HG02610 (cell line): ENCODE measurements around the gene NTRK3.

Experiments used
- ATAC-seq: cut with Tn5 transposase; IDR thresholded peaks from one replicate; pipeline ENCODE4 v1.9.1; 2021; ENCODE audit warnings: mild to moderate bottlenecking, moderate library complexity; ENCODE audit not compliant: unreplicated experiment

NTRK3 gene

GRCh38 chr15:88258093-88258641 lies 1.6 kb upstream of the NTRK3 start:
- no peak for ATAC-seq

- no peak for ATAC-seq
Observed at GRCh38 chr15:88257311-88258092, 963 bp upstream of the NTRK3 start.

GRCh38 chr15:88255484-88256278 lies 858 bp downstream of the NTRK3 start:
- no peak for ATAC-seq

GRCh38 chr15:88255087-88255483 lies 1.5 kb downstream of the NTRK3 start:
- ATAC-seq, result no peak

DNA sequence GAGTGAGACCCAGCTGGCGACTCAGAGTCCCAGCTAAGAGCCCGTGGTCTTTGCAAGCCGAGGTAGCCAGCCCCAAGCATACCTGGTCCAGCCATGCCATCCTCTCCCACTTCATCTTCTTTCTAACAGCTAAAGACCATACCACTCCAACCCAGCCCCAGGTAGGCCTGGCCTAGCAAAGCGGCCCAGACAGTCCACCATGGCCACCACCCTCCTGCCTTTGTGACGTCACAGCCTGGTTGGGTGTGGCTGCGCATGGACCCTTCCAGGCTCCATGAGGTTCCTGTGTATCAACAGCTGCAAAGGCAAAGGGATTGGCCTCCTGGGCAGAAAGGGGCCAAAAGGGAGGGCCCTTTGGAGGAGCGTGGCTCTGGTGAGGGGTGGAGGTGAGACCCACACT lies 4.1 kb downstream of the NTRK3 start:
- ATAC-seq, result no peak

- ATAC-seq, result no peak
Observed at GRCh38 chr15:88250826-88251225, 5.7 kb downstream of the NTRK3 start.

- ATAC-seq, result no peak
Observed at GRCh38 chr15:88249220-88249619, 7.3 kb downstream of the NTRK3 start.

DNA sequence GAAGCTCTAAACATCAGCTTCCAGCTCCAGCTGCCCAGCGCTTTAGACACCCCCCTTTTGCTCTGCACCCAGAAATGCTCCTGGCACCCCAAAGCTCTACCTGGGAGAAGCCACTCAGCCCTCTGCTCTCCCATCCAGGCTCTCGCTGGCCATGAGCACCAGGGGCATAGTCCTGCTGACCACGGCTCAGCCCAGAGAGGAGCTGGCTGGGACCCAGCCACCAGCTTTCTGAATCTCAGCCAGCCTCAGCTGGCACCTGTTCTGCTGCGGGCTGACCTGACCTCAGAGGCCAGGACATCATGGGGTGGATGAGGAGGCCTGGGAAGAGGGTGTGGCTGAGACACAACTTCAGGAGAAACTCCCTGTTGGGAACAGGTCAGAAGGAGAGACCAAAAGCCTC lies 8.6 kb downstream of the NTRK3 start:
- no peak for ATAC-seq

- peak; percentile 79 for ATAC-seq
Observed at GRCh38 chr15:88246666-88247446, 9.7 kb downstream of the NTRK3 start.

DNA sequence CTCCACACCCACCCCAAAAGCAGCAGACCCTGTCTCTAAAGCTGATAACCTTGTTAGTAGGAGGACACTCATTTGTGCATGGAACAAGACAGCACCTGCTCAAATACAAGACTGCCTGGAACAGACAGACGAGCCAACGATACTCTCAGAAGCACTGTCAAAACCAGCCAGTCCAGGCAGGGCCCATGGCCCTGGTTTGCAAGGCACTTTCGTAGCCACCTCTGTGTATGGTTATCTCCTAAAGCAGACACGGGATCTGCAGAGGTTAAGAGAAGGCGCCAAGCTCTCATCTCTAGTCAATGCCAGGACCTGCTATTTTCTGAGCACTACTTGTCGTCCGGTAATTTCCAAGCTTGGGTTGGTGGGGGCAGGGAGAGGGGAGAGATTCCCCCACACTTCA lies 10.5 kb downstream of the NTRK3 start:
- no peak for ATAC-seq

GRCh38 chr15:88243895-88244787 lies 12.4 kb downstream of the NTRK3 start:
- ATAC-seq, result no peak

DNA sequence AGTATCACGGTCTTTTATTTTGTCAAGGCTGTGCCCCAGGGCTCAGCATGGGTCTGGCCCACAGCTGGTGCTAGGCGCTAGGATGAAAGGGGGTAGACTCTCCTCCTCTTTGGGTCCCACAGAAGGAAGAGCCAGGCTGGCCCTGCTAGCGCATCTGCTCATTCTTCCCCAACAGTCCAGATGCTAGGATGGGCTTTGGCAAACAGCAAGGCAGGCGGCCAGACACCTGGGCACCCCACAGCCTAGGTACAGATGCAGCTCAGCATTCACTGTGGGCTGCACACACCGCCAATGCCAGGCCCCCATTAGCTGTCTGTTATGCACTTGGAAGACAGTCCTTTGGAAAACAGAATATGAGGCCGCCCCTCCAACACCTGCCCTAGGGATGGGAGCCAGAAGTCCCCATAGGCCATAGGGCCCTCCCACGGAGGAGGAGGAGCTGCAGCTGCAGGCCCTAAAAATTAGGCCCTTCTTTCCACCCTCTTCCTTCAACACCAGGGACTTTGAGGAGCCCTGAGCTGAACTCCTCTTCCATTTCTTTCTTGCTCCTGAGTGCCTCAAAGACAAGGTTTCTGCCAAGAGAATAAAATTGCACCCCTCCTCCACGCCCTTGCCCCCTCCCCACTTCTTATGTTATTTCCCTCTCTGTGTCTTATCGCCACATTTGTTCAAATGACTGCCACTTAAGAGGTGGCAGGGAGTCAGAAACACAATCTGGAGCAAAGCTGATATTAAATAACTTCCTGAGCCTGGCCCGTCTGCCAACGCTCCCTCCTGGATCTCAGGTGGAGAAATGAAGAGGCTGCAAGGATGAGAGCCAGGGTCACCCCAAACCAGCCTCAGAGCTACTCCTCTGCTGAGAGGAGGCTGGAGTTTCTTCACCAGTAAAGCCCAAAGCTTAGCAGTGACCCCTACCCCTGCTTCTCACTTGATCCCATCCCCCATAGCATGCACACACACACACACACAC lies 13.7 kb downstream of the NTRK3 start:
- ATAC-seq, result no peak

- no peak for ATAC-seq
Observed at GRCh38 chr15:88241461-88241860, 15.1 kb downstream of the NTRK3 start.

GRCh38 chr15:88241060-88241459 lies 15.5 kb downstream of the NTRK3 start:
- no peak for ATAC-seq

GRCh38 chr15:88239594-88239993 lies 16.9 kb downstream of the NTRK3 start:
- no peak for ATAC-seq

GRCh38 chr15:88238618-88239430 lies 17.7 kb downstream of the NTRK3 start:
- ATAC-seq, result no peak

- ATAC-seq, result no peak
Observed at GRCh38 chr15:88234711-88235110, 21.8 kb downstream of the NTRK3 start.

- no peak for ATAC-seq
Observed at GRCh38 chr15:88233921-88234320, 22.6 kb downstream of the NTRK3 start.
